K562 (cell line): ENCODE measurements around the gene SIGLEC7.

Experiments
- MAX ChIP-seq: sonication (generic); formaldehyde crosslinking; IDR thresholded peaks from 2 replicates; pipeline ENCODE4 v1.9.0; 2022; ENCODE audit warnings: mild to moderate bottlenecking, missing genetic modification reagents
- MAZ ChIP-seq, 2 experiments: fragments of 450-650 bp in 1 of 2; sonication (generic) in 1 of 2; formaldehyde crosslinking; IDR thresholded peaks in 1 of 2; conservative IDR thresholded peaks in 1 of 2; 2 replicates each; pipeline versions ENCODE4 v1.4.0 to v1.5.0; 2020; ENCODE audit warnings: mild to moderate bottlenecking in 1 of 2, missing genetic modification reagents in 1 of 2
- POLR2A ChIP-seq: fragments of 450-650 bp; conservative IDR thresholded peaks from 2 replicates; pipeline ENCODE4 v1.6.1; 2016
- YBX1 ChIP-seq: fragments of 450-650 bp; IDR thresholded peaks from 2 replicates; pipeline ENCODE4 v1.7.1; 2016; ENCODE audit warnings: mild to moderate bottlenecking
- ZFP36 ChIP-seq: fragments of 150-350 bp; IDR thresholded peaks from 2 replicates; pipeline ENCODE4 v1.6.1; 2018; ENCODE audit warnings: low read length, low read depth; ENCODE audit not compliant: partially characterized antibody

GRCh38 chr19:51141181-51141580 lies 920 bp upstream of the SIGLEC7 start:
- no peak for TF ChIP-seq ZFP36
- no peak for TF ChIP-seq MAX (CRISPR knock-in tag)
- TF ChIP-seq MAZ (CRISPR knock-in tag; conservative IDR thresholded peaks at IDR 0.05 in 1 of 2, IDR thresholded peaks at IDR 0.05 in 1 of 2), result no peak
- TF ChIP-seq POLR2A, result no peak
- no peak for TF ChIP-seq YBX1
